ENCODE data around the gene FARSA. TPM values are rescaled to one million over a fixed set of nuclear protein-coding genes. Genes with fewer than 3 reads are reported as not detected.
"Not testable (repeated sequence)": the region's sequence is repeated elsewhere in the genome, so short reads cannot be mapped to it uniquely, and the experiment has no call there.

The FARSA gene
- polyA plus RNA-seq, 1 experiment, result 13.5 TPM

DNA sequence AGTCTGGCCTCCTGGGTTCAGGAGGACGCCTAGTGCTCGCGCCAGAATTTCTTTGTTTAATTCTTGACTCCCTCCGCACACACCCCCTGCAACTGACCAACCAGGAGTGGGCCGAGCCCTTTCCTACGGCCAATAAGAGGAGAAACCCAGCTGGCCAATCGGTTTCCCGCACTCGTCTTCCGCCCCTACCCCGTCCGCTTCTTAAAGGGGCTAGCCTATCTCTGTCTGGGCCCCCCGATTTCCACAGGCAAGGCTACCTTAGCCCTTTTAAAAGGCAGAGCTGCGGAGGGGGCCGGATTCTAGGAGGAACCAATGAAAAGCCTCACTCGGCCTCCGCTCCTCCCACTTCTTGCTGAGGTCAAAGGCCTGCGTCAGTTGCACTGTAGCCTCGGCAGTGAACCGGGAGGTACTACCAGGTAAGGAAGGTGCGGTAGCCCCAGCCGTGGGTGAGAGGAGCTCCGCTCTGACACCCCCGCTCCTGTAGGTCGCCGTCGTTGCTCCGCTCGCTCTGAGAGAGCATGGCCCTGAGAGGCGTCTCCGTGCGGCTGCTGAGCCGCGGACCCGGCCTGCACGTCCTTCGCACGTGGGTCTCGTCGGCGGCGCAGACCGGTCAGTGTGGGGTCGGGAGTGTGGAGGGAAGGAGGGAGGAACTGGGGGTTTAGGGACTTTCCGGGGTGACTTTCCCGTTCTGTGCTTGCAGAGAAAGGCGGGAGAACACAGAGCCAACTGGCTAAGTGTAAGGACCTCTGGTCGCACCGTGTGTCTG lies 42.5 kb downstream of the FARSA start, which contains the start of gene GCDH:
Gene GCDH, plus strand, starts transcription at position 374 of the 766 bp plus-strand sequence. Its CDS starts 145 bp downstream, at position 519.
- TF ChIP-seq, protein P1, sequence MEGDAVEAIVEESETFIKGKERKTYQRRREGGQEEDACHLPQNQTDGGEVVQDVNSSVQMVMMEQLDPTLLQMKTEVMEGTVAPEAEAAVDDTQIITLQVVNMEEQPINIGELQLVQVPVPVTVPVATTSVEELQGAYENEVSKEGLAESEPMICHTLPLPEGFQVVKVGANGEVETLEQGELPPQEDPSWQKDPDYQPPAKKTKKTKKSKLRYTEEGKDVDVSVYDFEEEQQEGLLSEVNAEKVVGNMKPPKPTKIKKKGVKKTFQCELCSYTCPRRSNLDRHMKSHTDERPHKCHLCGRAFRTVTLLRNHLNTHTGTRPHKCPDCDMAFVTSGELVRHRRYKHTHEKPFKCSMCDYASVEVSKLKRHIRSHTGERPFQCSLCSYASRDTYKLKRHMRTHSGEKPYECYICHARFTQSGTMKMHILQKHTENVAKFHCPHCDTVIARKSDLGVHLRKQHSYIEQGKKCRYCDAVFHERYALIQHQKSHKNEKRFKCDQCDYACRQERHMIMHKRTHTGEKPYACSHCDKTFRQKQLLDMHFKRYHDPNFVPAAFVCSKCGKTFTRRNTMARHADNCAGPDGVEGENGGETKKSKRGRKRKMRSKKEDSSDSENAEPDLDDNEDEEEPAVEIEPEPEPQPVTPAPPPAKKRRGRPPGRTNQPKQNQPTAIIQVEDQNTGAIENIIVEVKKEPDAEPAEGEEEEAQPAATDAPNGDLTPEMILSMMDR (IDR thresholded peaks at IDR 0.05; ENCODE audit: low read depth, low read length), result no peak
- CTCF ChIA-PET, result interaction anchor here (0.5 to 1.5 kb wide), 5 partner anchors 10 to 125 kb away, joined by 3 to 8 read pairs (median 4); partner anchors contain the start of gene DNASE2
- Histone ChIP-seq H3K27ac (ENCODE audit: low read depth, low read length) (peak within 1 kb of the TSS; percentile 21), H3K27me3 (ENCODE audit: control insufficient read depth, insufficient read depth, low read length) (peaks cover 11% of the 10 kb centered on the region), H3K9me3 (ENCODE audit: control insufficient read depth, insufficient read depth, low read length) (no peaks in the 10 kb centered on the region; the same call in 1 of the 2 replicates), H3K4me3 (ENCODE audit: low read depth, low read length) (peak within 1 kb of the TSS; percentile 91)
- DNase-seq (ENCODE audit: low read depth, low spot score), result peak; percentile 94
- POLR2A ChIA-PET, result interaction anchor here (0.5 to 1.5 kb wide), 9 partner anchors 8 to 128 kb away, joined by 3 to 8 read pairs (median 4); partner anchors contain the start of genes DNASE2, FARSA and JUNB

DNA sequence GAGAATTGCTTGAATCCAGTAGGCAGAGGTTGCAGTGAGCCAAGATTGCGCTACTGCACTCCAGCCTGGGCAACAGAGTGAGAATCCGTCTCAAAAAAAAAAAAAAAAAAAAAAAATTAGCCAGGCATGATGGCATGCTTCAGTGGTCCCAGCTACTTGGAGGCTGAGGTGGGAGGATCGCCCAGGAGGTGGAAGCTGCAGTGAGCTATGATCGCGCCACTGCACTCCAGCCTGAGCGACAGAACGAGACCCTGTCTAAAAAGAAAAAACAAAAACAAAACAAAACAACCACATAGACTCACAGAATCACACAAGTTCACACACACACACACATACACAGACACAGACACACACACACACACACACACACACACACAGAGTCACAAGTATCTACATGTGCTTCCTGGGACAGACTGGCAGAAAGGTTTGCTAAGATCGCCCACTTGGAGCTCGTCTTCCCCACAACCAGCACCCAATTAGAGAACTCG lies 43.2 kb downstream of the FARSA start:
- not testable (repeated sequence) for DNase-seq (ENCODE audit: low read depth, low spot score); H3K27ac ChIP-seq (ENCODE audit: low read depth, low read length); H3K9me3 ChIP-seq (ENCODE audit: control insufficient read depth, insufficient read depth, low read length)
- POLR2A ChIA-PET, result interaction anchor here (0.9 to 1.5 kb wide), 8 partner anchors 8 to 99 kb away, joined by 3 to 7 read pairs (median 4); partner anchors contain the start of genes DNASE2, FARSA and JUNB
- Histone ChIP-seq H3K4me3 (ENCODE audit: low read depth, low read length) (peak overlapping the region; percentile 32; the same call in 1 of the 2 replicates), H3K27me3 (ENCODE audit: control insufficient read depth, insufficient read depth, low read length) (peaks cover 15% of the 10 kb centered on the region)
- CTCF ChIA-PET, result interaction anchor here (0.7 to 1.5 kb wide), 3 partner anchors 9 to 124 kb away, joined by 4 to 8 read pairs (median 8); partner anchors contain the start of gene DNASE2

DNA sequence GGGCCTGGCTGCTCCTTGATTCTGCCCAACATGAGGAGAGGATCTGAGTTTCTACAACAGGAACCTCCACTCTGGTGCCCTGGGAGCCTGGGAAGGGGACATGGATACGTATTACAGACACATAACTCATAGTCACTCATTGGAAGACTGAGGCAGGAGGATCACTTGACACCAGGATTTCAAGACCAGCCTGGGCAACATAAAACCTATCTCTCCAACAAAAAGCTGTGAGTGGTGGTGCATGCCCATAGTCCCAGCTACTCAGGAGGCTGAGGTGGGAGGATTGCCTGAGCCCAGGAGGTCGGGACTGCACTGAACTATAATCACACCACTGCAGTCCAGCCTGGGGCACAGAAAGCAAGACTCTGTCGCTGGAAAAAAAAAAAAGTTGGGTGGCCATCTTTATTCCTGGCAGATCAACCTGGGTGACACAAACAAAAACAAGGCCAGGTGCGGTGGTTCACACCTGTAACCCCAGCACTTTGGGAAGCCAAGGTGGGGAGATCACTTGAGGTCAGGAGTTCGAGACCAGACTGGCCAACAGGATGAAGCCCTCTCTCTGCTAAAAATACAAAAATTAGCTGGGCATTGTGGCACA lies 45.4 kb downstream of the FARSA start:
- Histone ChIP-seq H3K27me3 (ENCODE audit: control insufficient read depth, insufficient read depth, low read length) (peaks cover 33% of the 10 kb centered on the region), H3K9me3 (ENCODE audit: control insufficient read depth, insufficient read depth, low read length) (peaks cover 23% of the 10 kb centered on the region), H3K4me3 (ENCODE audit: low read depth, low read length) (no peak overlapping the region), H3K27ac (ENCODE audit: low read depth, low read length) (no peak overlapping the region)
- CTCF ChIA-PET, result no interaction called here
- TF ChIP-seq, protein P1 (IDR thresholded peaks at IDR 0.05; ENCODE audit: low read depth, low read length), result no peak
- POLR2A ChIA-PET, result no interaction called here
- DNase-seq (ENCODE audit: low read depth, low spot score), result no peak

DNA sequence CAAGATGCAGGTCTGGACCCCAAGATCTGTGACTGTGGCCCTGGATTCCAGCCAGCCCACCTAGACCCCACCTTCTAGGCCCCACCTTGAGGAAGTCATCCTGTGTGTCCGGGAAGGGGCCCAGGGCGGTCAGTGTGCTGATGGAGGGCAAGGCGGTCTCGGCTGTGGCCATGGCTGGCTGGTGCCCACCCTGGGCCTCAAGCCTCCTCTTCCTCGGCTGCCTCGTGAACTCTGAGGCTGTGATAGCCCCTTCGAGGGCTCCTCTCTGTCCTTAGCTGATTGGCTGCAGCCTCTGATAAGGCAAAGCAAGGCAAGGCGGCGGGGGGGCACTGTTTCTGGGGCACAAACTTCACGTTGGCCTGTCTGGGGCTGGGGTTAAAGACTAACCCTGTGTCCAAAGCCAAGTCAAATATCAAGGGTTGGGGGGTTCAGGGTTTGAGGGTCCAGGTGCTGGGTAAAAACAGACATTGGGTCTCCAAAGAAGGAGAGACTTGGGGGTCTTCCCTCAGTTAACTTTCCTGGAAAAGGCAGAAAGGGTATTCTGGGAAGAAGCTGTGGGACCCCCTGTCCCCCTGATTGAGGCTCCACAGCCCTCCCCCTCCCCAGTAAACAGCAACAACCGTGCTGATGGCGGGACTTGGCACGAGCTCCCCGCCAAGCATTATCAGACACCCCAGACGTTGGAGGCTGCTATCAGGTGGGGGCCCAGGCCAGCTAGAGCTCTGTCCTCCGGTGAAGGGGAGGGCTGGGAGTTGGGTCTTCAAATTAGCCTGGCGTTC lies 46.4 kb downstream of the FARSA start, which contains the start of gene KLF1:
Gene KLF1, minus strand, starts transcription at position 233 of the 779 bp plus-strand sequence. Its CDS starts 61 bp downstream, at position 172.
- H3K4me3 ChIP-seq (ENCODE audit: low read depth, low read length), result no peak within 1 kb of the TSS
- no peak within 1 kb of the TSS for H3K27ac ChIP-seq (ENCODE audit: low read depth, low read length)
- TF ChIP-seq, protein P1 (IDR thresholded peaks at IDR 0.05; ENCODE audit: low read depth, low read length), result no peak
- H3K27me3 ChIP-seq (ENCODE audit: control insufficient read depth, insufficient read depth, low read length), result peaks cover 33% of the 10 kb centered on the region
- CTCF ChIA-PET, result interaction anchor here (3.5 kb wide), 1 partner anchor 78 kb away, joined by 17 read pairs; no protein-coding TSS in a partner anchor
- peaks cover 24% of the 10 kb centered on the region for H3K9me3 ChIP-seq (ENCODE audit: control insufficient read depth, insufficient read depth, low read length)
- POLR2A ChIA-PET, result no interaction called here
- no peak for DNase-seq (ENCODE audit: low read depth, low spot score)

DNA sequence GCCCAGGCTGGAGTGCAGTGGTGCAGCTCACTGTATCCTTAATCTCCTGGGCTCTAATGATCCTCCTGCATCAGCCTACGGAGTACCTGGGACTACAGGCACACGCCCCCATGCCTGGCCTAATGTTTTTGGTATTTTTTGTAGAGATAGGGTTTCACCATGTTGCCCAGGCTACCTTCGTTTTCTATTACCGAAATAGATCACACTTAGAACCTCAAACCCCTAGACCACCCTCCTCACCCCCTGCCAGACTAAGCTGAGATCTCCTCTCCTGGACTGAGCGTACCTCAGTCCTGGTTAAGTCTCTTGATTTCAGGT lies 46.9 kb downstream of the FARSA start:
- Histone ChIP-seq H3K4me3 (ENCODE audit: low read depth, low read length) (no peak overlapping the region), H3K9me3 (ENCODE audit: control insufficient read depth, insufficient read depth, low read length) (peaks cover 24% of the 10 kb centered on the region), H3K27ac (ENCODE audit: low read depth, low read length) (no peak overlapping the region), H3K27me3 (ENCODE audit: control insufficient read depth, insufficient read depth, low read length) (peaks cover 33% of the 10 kb centered on the region)
- TF ChIP-seq, protein P1 (IDR thresholded peaks at IDR 0.05; ENCODE audit: low read depth, low read length), result no peak
- no peak for DNase-seq (ENCODE audit: low read depth, low spot score)
- ChIA-PET CTCF (interaction anchor here (3.5 kb wide), 1 partner anchor 78 kb away, joined by 17 read pairs; no protein-coding TSS in a partner anchor), POLR2A (no interaction called here)
